IMR-90 (cell line): ENCODE results near the gene TPSD1. TPM values are rescaled to one million over a fixed set of nuclear protein-coding genes. Genes with fewer than 3 reads are reported as not detected.

Experiments used
- ATAC-seq: fragments of 200-7000 bp; cut with Tn5 transposase; 2 replicates; pipeline ENCODE4 v1.9.1; 2020; ENCODE audit warnings: low read depth, mild to moderate bottlenecking, moderate library complexity
- BruUV-seq: library from RNA; stranded (reverse); fragments of 400-500 nt; replicated peaks from 2 replicates; lab custom pipeline; 2021; lab: Mats Ljungman, UMichigan
- CTCF ChIA-PET: fragments of 300-600 bp; formaldehyde crosslinking; extraction: SDS; loops from one replicate; lab custom pipeline; 2021; ENCODE audit warnings: antibody characterized with exemption; lab: Yijun Ruan, JAX
- POLR2A ChIA-PET: fragments of 300-600 bp; sonication (Branson Sonifier 250); formaldehyde crosslinking; loops from one replicate; lab custom pipeline; 2022; ENCODE audit warnings: antibody characterized with exemption; ENCODE audit not compliant: unreplicated experiment; lab: Charles Lee
- DNase-seq: peaks from one replicate; pipeline ENCODE4 v3.0.0; 2013
- H2AFZ ChIP-seq: replicated peaks from 2 replicates; pipeline ENCODE3; 2013; ENCODE audit warnings: low read length, mild to moderate bottlenecking; ENCODE audit not compliant: poor library complexity
- H2AK5ac ChIP-seq: 2 replicates; pipeline ENCODE4 v1.6.1; 2013; ENCODE audit warnings: low read depth, low read length, inconsistent platforms
- H2AK9ac ChIP-seq: replicated peaks from 2 replicates; pipeline ENCODE3; 2013; ENCODE audit warnings: mild to moderate bottlenecking, low read depth, low read length, moderate library complexity; ENCODE audit not compliant: poor library complexity
- H2BK120ac ChIP-seq: 2 replicates; pipeline ENCODE4 v1.6.1; 2013; ENCODE audit warnings: low read depth, low read length, inconsistent platforms
- H2BK15ac ChIP-seq: 3 replicates; pipeline ENCODE4 v1.6.1; 2013; ENCODE audit warnings: low read depth, low read length, inconsistent platforms
- H2BK20ac ChIP-seq: 2 replicates; pipeline ENCODE4 v1.6.1; 2013; ENCODE audit warnings: low read depth, mild to moderate bottlenecking, inconsistent platforms, low read length, moderate library complexity
- H2BK5ac ChIP-seq: 2 replicates; pipeline ENCODE4 v1.6.1; 2013; ENCODE audit warnings: mild to moderate bottlenecking, low read depth, low read length, inconsistent platforms; ENCODE audit not compliant: poor library complexity, severe bottlenecking
- H3K14ac ChIP-seq: replicated peaks from 2 replicates; pipeline ENCODE4 v1.6.1; 2013; ENCODE audit warnings: low read depth, low read length, inconsistent platforms
- H3K18ac ChIP-seq: 2 replicates; pipeline ENCODE4 v1.6.1; 2013; ENCODE audit warnings: low read depth, low read length, control low read depth
- H3K23ac ChIP-seq: 2 replicates; pipeline ENCODE4 v1.6.1; 2013; ENCODE audit warnings: low read depth, low read length, inconsistent platforms
- H3K27ac ChIP-seq: 2 replicates; pipeline ENCODE4 v1.5.1; 2013; ENCODE audit warnings: mild to moderate bottlenecking, control low read depth, low read length; ENCODE audit not compliant: insufficient read depth
- H3K27me3 ChIP-seq: 2 replicates; pipeline ENCODE4 v1.6.1; 2013; ENCODE audit warnings: low read length; ENCODE audit not compliant: control insufficient read depth, insufficient read depth
- H3K36me3 ChIP-seq: 2 replicates; pipeline ENCODE4 v1.6.1; 2013; ENCODE audit warnings: low read length, mixed read lengths; ENCODE audit not compliant: control insufficient read depth, insufficient read depth
- H3K4ac ChIP-seq: 2 replicates; pipeline ENCODE4 v1.6.1; 2013; ENCODE audit warnings: low read depth, low read length, inconsistent platforms
- H3K4me1 ChIP-seq: 2 replicates; pipeline ENCODE4 v1.6.1; 2013; ENCODE audit warnings: low read length, mixed read lengths; ENCODE audit not compliant: control insufficient read depth, insufficient read depth
- H3K4me2 ChIP-seq: 2 replicates; pipeline ENCODE4 v1.6.1; 2013; ENCODE audit warnings: low read depth, mild to moderate bottlenecking, control low read depth, low read length, moderate library complexity
- H3K4me3 ChIP-seq: 2 replicates; pipeline ENCODE4 v1.5.1; 2013; ENCODE audit warnings: low read depth, mild to moderate bottlenecking, control low read depth, low read length, moderate library complexity; ENCODE audit not compliant: insufficient read depth
- H3K56ac ChIP-seq: 2 replicates; pipeline ENCODE4 v1.6.1; 2013; ENCODE audit warnings: low read length, inconsistent platforms; ENCODE audit not compliant: insufficient read depth; ENCODE audit errors: extremely low read depth
- H3K79me1 ChIP-seq, 2 experiments: 2 replicates each; pipeline ENCODE4 v1.6.1; 2013; ENCODE audit warnings: low read length in 2 of 2, inconsistent platforms in 1 of 2, low read depth in 1 of 2
- H3K9ac ChIP-seq: 2 replicates; pipeline ENCODE4 v1.6.1; 2013; ENCODE audit warnings: low read depth, low read length, control low read depth
- H3K9me1 ChIP-seq: 2 replicates; pipeline ENCODE4 v1.6.1; 2013; ENCODE audit warnings: low read length, inconsistent platforms; ENCODE audit not compliant: insufficient read depth
- H3K9me3 ChIP-seq: 2 replicates; pipeline ENCODE4 v1.6.1; 2013; ENCODE audit warnings: low read length; ENCODE audit not compliant: control insufficient read depth, insufficient read depth
- H4K20me1 ChIP-seq: 2 replicates; pipeline ENCODE4 v1.6.1; 2013; ENCODE audit warnings: low read length, inconsistent platforms; ENCODE audit not compliant: insufficient read depth
- H4K5ac ChIP-seq: 2 replicates; pipeline ENCODE4 v1.6.1; 2013; ENCODE audit warnings: mild to moderate bottlenecking, low read depth, low read length, control low read depth
- H4K8ac ChIP-seq, 2 experiments: 2 replicates each; pipeline ENCODE4 v1.6.1; 2013; ENCODE audit warnings: low read depth in 2 of 2, low read length in 2 of 2, control low read depth in 1 of 2, inconsistent platforms in 1 of 2
- H4K91ac ChIP-seq: 2 replicates; pipeline ENCODE4 v1.6.1; 2013; ENCODE audit warnings: low read depth, low read length, inconsistent platforms; ENCODE audit not compliant: insufficient read depth
- BHLHE40 ChIP-seq: fragments of 150-350 bp; IDR thresholded peaks from 2 replicates; pipeline ENCODE4 v1.6.1; 2016; ENCODE audit warnings: mild to moderate bottlenecking, low read depth, low read length
- CEBPB ChIP-seq: IDR thresholded peaks from 2 replicates; pipeline ENCODE4 v1.6.1; 2012; ENCODE audit warnings: low read depth, low read length, improper control_type of control experiment
- CHD1 ChIP-seq: IDR thresholded peaks from 2 replicates; pipeline ENCODE4 v1.6.1; 2012; ENCODE audit warnings: low read depth, low read length, improper control_type of control experiment
- CTCF ChIP-seq: conservative IDR thresholded peaks from 2 replicates; pipeline ENCODE4 v1.5.1; 2012; ENCODE audit warnings: mild to moderate bottlenecking, low read depth, low read length, improper control_type of control experiment
- ELK1 ChIP-seq: fragments of 150-350 bp; IDR thresholded peaks from 2 replicates; pipeline ENCODE4 v1.6.1; 2016; ENCODE audit warnings: low read depth, mild to moderate bottlenecking, low read length, moderate library complexity, borderline replicate concordance
- FOS ChIP-seq: fragments of 150-350 bp; IDR thresholded peaks from 2 replicates; pipeline ENCODE4 v1.6.1; 2016; ENCODE audit warnings: low read depth, low read length
- MAFK ChIP-seq: IDR thresholded peaks from 2 replicates; pipeline ENCODE4 v1.6.1; 2012; ENCODE audit warnings: low read depth, low read length, improper control_type of control experiment
- MAZ ChIP-seq: IDR thresholded peaks from 2 replicates; pipeline ENCODE4 v1.6.1; 2012; ENCODE audit warnings: low read depth, mild to moderate bottlenecking, low read length, improper control_type of control experiment, moderate library complexity, borderline replicate concordance
- NFE2L2 ChIP-seq: fragments of 150-350 bp; IDR thresholded peaks from 2 replicates; pipeline ENCODE4 v1.6.1; 2016; ENCODE audit warnings: low read depth, mild to moderate bottlenecking, low read length
- POLR2A ChIP-seq: IDR thresholded peaks from 2 replicates; pipeline ENCODE4 v1.6.1; 2012; ENCODE audit warnings: mild to moderate bottlenecking, low read depth, low read length
- RAD21 ChIP-seq: IDR thresholded peaks from 2 replicates; pipeline ENCODE4 v1.6.1; 2012; ENCODE audit warnings: low read length, improper control_type of control experiment
- RCOR1 ChIP-seq: IDR thresholded peaks from 2 replicates; pipeline ENCODE4 v1.6.1; 2012; ENCODE audit warnings: mild to moderate bottlenecking, low read length, improper control_type of control experiment; ENCODE audit not compliant: insufficient replicate concordance
- RFX5 ChIP-seq: IDR thresholded peaks from 2 replicates; pipeline ENCODE4 v1.8.0; 2012; ENCODE audit warnings: low read depth, mild to moderate bottlenecking, low read length, moderate library complexity
- SMC3 ChIP-seq: fragments of 150-350 bp; IDR thresholded peaks from 2 replicates; pipeline ENCODE4 v1.6.1; 2016; ENCODE audit warnings: low read depth, mild to moderate bottlenecking, antibody characterized with exemption, low read length, moderate library complexity
- USF2 ChIP-seq: fragments of 150-350 bp; IDR thresholded peaks from 2 replicates; pipeline ENCODE4 v1.6.1; 2017; ENCODE audit warnings: mild to moderate bottlenecking, antibody characterized with exemption, low read length, low read depth
- WGBS, 2 experiments: methylation state at CpG; one replicate each; pipeline versions ENCODE4 v1.1.5 to v1.1.7; 2013; ENCODE audit warnings: missing lambda C conversion rate in 2 of 2; ENCODE audit not compliant: insufficient read length in 1 of 2; ENCODE audit errors: extremely low coverage in 2 of 2; 5-methylcytosine and 5-hydroxymethylcytosine counted together
- dilution Hi-C: fragments of 300-500 bp; cut with HindIII; formaldehyde crosslinking; loops from one replicate; pipeline ENCODE4 v1.14.3; 2018; ENCODE audit warnings: low sequenced_read_pairs; ENCODE audit not compliant: unreplicated experiment
- in situ Hi-C: fragments of 300-500 bp; cut with MboI; formaldehyde crosslinking; loops from 3 replicates; pipeline ENCODE4 v1.14.3; 2019; ENCODE audit warnings: low sequenced_read_pairs, inconsistent platforms, mixed read lengths
- intact Hi-C: fragments of 100-400 bp; cut with micrococcal nuclease; formaldehyde crosslinking; loops from 2 replicates; pipeline ENCODE4 v1.10.0; 2022
- polyA plus RNA-seq, 3 experiments: library from polyadenylated mRNA; depleted of rRNA; stranded (reverse); fragments of >200 nt; gene quantifications; 2 replicates each; pipeline ENCODE4 v1.2.3, GENCODE V29; 2012; ENCODE audit warnings: low replicate concordance in 1 of 3
- total RNA-seq: library from RNA; depleted of rRNA; stranded (reverse); fragments of >200 nt; gene quantifications from 2 replicates; pipeline ENCODE4 v1.2.3, GENCODE V29; 2012

The TPSD1 gene
- total and polyA plus RNA-seq, 2 of the 4 experiments (the other 2 are of a cell fraction): not detected

- ChIA-PET POLR2A (no interaction called here), CTCF (no interaction called here)
- Histone ChIP-seq H2BK5ac (no peak overlapping the region), H2AK9ac (no peak overlapping the region), H3K23ac (no peak overlapping the region), H2BK20ac (no peak overlapping the region), H4K91ac (no peak overlapping the region), H4K20me1 (no peaks in the 10 kb centered on the region), H3K4me1 (peaks cover 5% of the 10 kb centered on the region; the same call in 1 of the 2 replicates), H3K9me3 (no peaks in the 10 kb centered on the region), H3K56ac (no peak overlapping the region), H2BK120ac (no peak overlapping the region), H4K8ac (peak overlapping the region in 1 of 2 experiments; percentile 17; a peak in 2 of 4 replicates), H3K4me2 (peak overlapping the region; percentile 53), H3K4ac (no peak overlapping the region), H4K5ac (no peak overlapping the region), H3K79me1 (no peaks in the 10 kb centered on the region), H2AK5ac (peak overlapping the region; percentile 28; the same call in 1 of the 2 replicates), H3K9ac (no peak overlapping the region), H3K18ac (no peak overlapping the region; the same call in 1 of the 2 replicates), H3K9me1 (peaks cover 3% of the 10 kb centered on the region; the same call in 1 of the 2 replicates), H3K4me3 (no peak overlapping the region), H3K27ac (no peak overlapping the region), H3K14ac (no peak overlapping the region), H2AFZ (peak overlapping the region; percentile 83), H3K27me3 (peaks cover 13% of the 10 kb centered on the region), H3K36me3 (no peaks in the 10 kb centered on the region), H2BK15ac (no peak overlapping the region)
- WGBS, 2 experiments: 20% methylated on average over 4 of the region's 6 CpGs; no CpG with 5 or more reads in 1 of the 2 experiments
- DNase-seq (peak; percentile 81), ATAC-seq (peak; percentile 9; the same call in 1 of the 2 replicates)
- in situ Hi-C loops: no loop called here
- no TSS peak for BruUV-seq
- intact Hi-C loops: no loop called here
- dilution Hi-C loops: no loop called here
- TF ChIP-seq USF2: peak; percentile 73
- TF ChIP-seq MAZ: no peak
- no peak for TF ChIP-seq NFE2L2
- TF ChIP-seq POLR2A: no peak
- TF ChIP-seq RCOR1: peak; percentile 52
- TF ChIP-seq CEBPB: no peak
- TF ChIP-seq BHLHE40: 0 out of 2 replicates have a peak, but pooled peaks have one; percentile 32
- no peak for TF ChIP-seq CTCF
- no peak for TF ChIP-seq CHD1
- no peak for TF ChIP-seq MAFK
- no peak for TF ChIP-seq ELK1
- TF ChIP-seq RAD21: no peak
- peak; percentile 67; the same call in 1 of the 2 replicates for TF ChIP-seq FOS
- TF ChIP-seq SMC3: no peak
- TF ChIP-seq RFX5: peak; percentile 19; the same call in 1 of the 2 replicates
Measured at GRCh38 chr16:1297018-1297696, 41.3 kb downstream of the TPSD1 start.
